HEK293T (cell line): ENCODE data around the gene ENKUR.
"Not testable (repeated sequence)": the region's sequence is repeated elsewhere in the genome, so short reads cannot be mapped to it uniquely, and the experiment has no call there.

Experiments
- CTCF ChIA-PET: fragments of 350-600 bp; formaldehyde crosslinking; extraction: SDS; loops from one replicate; lab custom pipeline; 2021; ENCODE audit warnings: antibody characterized with exemption, inconsistent platforms; lab: Yijun Ruan, JAX
- POLR2A ChIA-PET: fragments of 350-600 bp; formaldehyde crosslinking; extraction: SDS; loops from one replicate; lab custom pipeline; 2020; ENCODE audit warnings: antibody characterized with exemption, inconsistent platforms; lab: Yijun Ruan, JAX
- DNase-seq: peaks from one replicate; pipeline ENCODE4 v3.0.0; 2012; ENCODE audit warnings: mixed read lengths; ENCODE audit errors: extremely low spot score
- ARNT ChIP-seq: fragments of 450-650 bp; IDR thresholded peaks from 2 replicates; pipeline ENCODE4 v1.6.1; 2017; ENCODE audit warnings: mild to moderate bottlenecking
- BHLHE40 ChIP-seq: fragments of 450-650 bp; IDR thresholded peaks from 2 replicates; pipeline ENCODE4 v1.6.1; 2016; ENCODE audit warnings: mild to moderate bottlenecking, moderate library complexity, borderline replicate concordance
- CTBP1 ChIP-seq: fragments of 450-650 bp; IDR thresholded peaks from 2 replicates; pipeline ENCODE4 v1.6.1; 2016; ENCODE audit warnings: borderline replicate concordance
- ELF4 ChIP-seq: fragments of 450-650 bp; IDR thresholded peaks from 2 replicates; pipeline ENCODE4 v1.6.1; 2017; ENCODE audit warnings: antibody characterized with exemption
- FOXA1 ChIP-seq: fragments of 450-650 bp; IDR thresholded peaks from 2 replicates; pipeline ENCODE4 v1.6.1; 2016; ENCODE audit warnings: mild to moderate bottlenecking
- FOXK2 ChIP-seq: fragments of 450-650 bp; IDR thresholded peaks from 2 replicates; pipeline ENCODE4 v1.6.1; 2016; ENCODE audit warnings: mild to moderate bottlenecking
- FOXM1 ChIP-seq: fragments of 450-650 bp; IDR thresholded peaks from 2 replicates; pipeline ENCODE4 v1.6.1; 2017; ENCODE audit warnings: mild to moderate bottlenecking, borderline replicate concordance
- HDGF ChIP-seq: fragments of 450-650 bp; IDR thresholded peaks from 2 replicates; pipeline ENCODE4 v1.6.1; 2017; ENCODE audit warnings: antibody characterized with exemption, borderline replicate concordance
- L3MBTL2 ChIP-seq: fragments of 450-650 bp; conservative IDR thresholded peaks from 2 replicates; pipeline ENCODE4 v1.6.1; 2016; ENCODE audit warnings: mild to moderate bottlenecking
- LEF1 ChIP-seq: fragments of 450-650 bp; IDR thresholded peaks from 2 replicates; pipeline ENCODE4 v1.6.1; 2017; ENCODE audit warnings: mild to moderate bottlenecking, borderline replicate concordance
- NFRKB ChIP-seq: fragments of 450-650 bp; IDR thresholded peaks from 2 replicates; pipeline ENCODE4 v1.6.1; 2016; ENCODE audit warnings: mild to moderate bottlenecking, moderate library complexity
- PKNOX1 ChIP-seq: fragments of 450-650 bp; IDR thresholded peaks from 2 replicates; pipeline ENCODE4 v1.6.1; 2016
- SP1 ChIP-seq: fragments of 450-650 bp; IDR thresholded peaks from 2 replicates; pipeline ENCODE4 v1.6.1; 2017
- SUZ12 ChIP-seq: fragments of 450-650 bp; IDR thresholded peaks from 2 replicates; pipeline ENCODE4 v1.6.1; 2016; ENCODE audit warnings: mild to moderate bottlenecking
- TARDBP ChIP-seq: fragments of 450-650 bp; IDR thresholded peaks from 2 replicates; pipeline ENCODE4 v1.6.1; 2016
- ZNF384 ChIP-seq: fragments of 450-650 bp; IDR thresholded peaks from 2 replicates; pipeline ENCODE4 v1.6.1; 2016

The ENKUR gene

DNA sequence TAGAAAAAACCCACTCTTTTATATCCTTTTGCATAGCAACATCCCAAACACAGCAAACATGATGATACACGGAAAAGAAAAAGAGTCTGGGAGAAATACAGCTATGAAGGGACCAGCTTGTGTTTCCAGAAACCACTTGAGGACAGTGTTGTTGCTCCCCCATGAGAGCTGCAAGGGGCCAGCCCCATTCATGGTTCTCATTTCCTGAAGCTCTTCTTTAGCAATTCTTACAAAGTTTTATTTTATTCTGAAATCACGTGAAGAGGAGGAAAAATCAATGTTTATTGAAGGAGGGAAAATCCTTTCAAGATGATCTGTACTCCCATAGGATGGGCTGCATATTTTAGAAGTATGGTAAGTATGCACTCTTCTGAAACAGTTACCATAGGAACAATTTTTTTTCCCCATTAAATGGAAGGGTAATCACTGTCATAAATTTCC, 46.1 kb downstream of the ENKUR start:
- POLR2A ChIA-PET, result interaction anchor here (1.4 kb wide), 1 partner anchor 18 kb away, joined by 3 read pairs; no protein-coding TSS in a partner anchor
- DNase-seq, result no peak
- CTCF ChIA-PET, result no interaction called here
- TF ChIP-seq SUZ12, result no peak
- no peak for TF ChIP-seq ZNF384
- no peak for TF ChIP-seq NFRKB
- TF ChIP-seq L3MBTL2, result no peak
- TF ChIP-seq FOXM1, result no peak
- TF ChIP-seq ELF4, result no peak
- TF ChIP-seq CTBP1, result no peak
- no peak for TF ChIP-seq BHLHE40
- no peak for TF ChIP-seq SP1
- TF ChIP-seq HDGF, result no peak
- no peak for TF ChIP-seq FOXK2
- no peak for TF ChIP-seq ARNT
- no peak for TF ChIP-seq PKNOX1
- no peak for TF ChIP-seq FOXA1
- TF ChIP-seq TARDBP, result no peak
- TF ChIP-seq LEF1, result no peak

DNA sequence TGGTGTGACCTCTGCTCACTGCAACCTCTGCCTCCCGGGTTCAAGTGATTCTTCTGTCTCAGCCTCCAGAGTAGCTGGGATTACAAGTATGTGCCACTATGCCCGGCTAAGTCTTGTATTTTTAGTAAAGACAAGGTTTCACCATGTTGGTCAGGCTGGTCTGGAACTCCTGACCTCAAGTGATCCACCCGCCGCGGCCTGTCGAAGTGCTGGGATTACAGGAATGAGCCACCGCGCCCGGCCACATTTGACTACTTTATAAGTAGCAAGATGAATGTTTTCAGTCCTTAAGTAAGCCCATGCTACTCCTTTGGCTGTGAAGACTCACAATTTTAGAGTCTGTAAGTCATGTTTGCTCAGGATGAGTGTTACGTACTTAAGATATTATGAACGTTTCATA, 47.0 kb downstream of the ENKUR start:
- POLR2A ChIA-PET, DNase-seq, CTCF ChIA-PET: not testable (repeated sequence)

- CTCF ChIA-PET, result interaction anchor here (0.7 kb wide), 1 partner anchor 241 kb away, joined by 4 read pairs; no protein-coding TSS in a partner anchor
- POLR2A ChIA-PET, result no interaction called here
- TF ChIP-seq LEF1 (no peak), ZNF384 (no peak), HDGF (no peak), SUZ12 (no peak), CTBP1 (no peak), ARNT (no peak), ELF4 (no peak), FOXK2 (no peak), SP1 (no peak), NFRKB (no peak), FOXA1 (no peak), PKNOX1 (no peak), BHLHE40 (no peak)
- DNase-seq, result no peak
Observed at GRCh38 chr10:24968349-24968748, 47.6 kb downstream of the ENKUR start.

- TF ChIP-seq SP1, result no peak
- ChIA-PET CTCF (no interaction called here), POLR2A (no interaction called here)
- no peak for DNase-seq
Observed at GRCh38 chr10:24966962-24967481, 48.9 kb downstream of the ENKUR start.

- ChIA-PET CTCF (no interaction called here), POLR2A (no interaction called here)
- no peak for DNase-seq
- TF ChIP-seq LEF1, result no peak
- no peak for TF ChIP-seq ARNT
Observed at GRCh38 chr10:24965051-24965450, 50.9 kb downstream of the ENKUR start.

DNA sequence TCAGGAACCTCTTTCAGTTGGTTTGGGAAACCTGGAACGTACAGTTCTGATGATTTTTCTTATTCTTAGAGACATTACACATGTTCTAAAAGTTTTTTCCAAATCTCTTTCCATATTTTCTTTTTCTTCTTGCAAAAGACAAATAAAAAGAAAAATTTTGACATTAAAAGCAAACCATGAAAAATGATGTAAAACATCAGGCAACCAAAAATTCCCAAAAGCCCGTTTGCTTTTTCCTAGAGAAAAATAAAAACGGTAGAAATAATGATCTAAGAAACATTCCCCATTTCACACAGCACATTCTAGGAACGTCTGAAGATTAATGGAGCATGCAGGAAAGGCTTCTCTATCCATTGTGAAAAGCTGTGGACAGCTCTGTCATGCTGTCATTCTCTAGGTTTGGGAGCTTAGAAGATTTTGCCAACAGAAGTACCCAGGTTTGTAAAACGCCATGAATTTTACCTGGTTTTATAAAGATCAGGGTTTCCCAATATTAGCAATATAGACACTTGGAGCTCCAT, 52.4 kb downstream of the ENKUR start:
- CTCF ChIA-PET, result interaction anchor here (0.9 kb wide), 1 partner anchor 413 kb away, joined by 5 read pairs; no protein-coding TSS in a partner anchor
- no peak for DNase-seq
- POLR2A ChIA-PET, result interaction anchor here (1.0 kb wide), 1 partner anchor 15 kb away, joined by 3 read pairs; no protein-coding TSS in a partner anchor
- TF ChIP-seq NFRKB (no peak), SP1 (no peak), ZNF384 (no peak), SUZ12 (no peak), L3MBTL2 (no peak), ELF4 (no peak), FOXA1 (no peak), HDGF (no peak), LEF1 (no peak), TARDBP (no peak), CTBP1 (no peak), BHLHE40 (no peak)

DNA sequence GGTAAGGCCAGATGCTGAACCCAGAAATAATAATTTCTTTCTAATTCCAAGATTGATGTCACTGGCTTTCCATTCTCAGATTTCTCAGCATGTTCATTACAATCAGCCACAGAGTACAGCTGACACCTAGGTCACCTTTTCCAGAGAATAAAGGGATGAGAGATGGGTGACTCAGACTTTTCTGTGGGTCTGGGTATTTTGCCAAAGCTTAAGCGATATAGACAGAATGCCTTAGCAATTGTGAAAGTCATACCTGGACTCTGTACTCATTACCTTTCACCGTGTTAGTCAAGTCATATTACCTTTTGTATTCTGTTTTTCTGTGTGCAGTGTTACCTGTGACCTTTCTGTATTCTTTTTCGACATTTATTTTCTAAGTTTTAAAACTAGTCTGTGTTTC, 53.0 kb downstream of the ENKUR start:
- DNase-seq, result no peak
- TF ChIP-seq FOXK2 (no peak), SP1 (no peak), SUZ12 (no peak), CTBP1 (no peak), BHLHE40 (no peak), TARDBP (no peak), HDGF (no peak), LEF1 (no peak), ELF4 (no peak), ARNT (no peak), L3MBTL2 (no peak), PKNOX1 (no peak), ZNF384 (no peak), FOXA1 (no peak), FOXM1 (no peak)
- CTCF ChIA-PET, result interaction anchor here (0.8 kb wide), 1 partner anchor 11 kb away, joined by 3 read pairs; the partner anchor contains the start of gene PRTFDC1
- POLR2A ChIA-PET, result no interaction called here
